ENCODE data around the gene EDN1. TPM values are rescaled to one million over a fixed set of nuclear protein-coding genes. Genes with fewer than 3 reads are reported as not detected.

The EDN1 gene
- total and polyA plus RNA-seq, 9 of the 15 experiments (the other 6 are each of a cell fraction or from before 2014, with no cell fraction given), result 0.03 to 0.06 TPM; not detected in 7

DNA sequence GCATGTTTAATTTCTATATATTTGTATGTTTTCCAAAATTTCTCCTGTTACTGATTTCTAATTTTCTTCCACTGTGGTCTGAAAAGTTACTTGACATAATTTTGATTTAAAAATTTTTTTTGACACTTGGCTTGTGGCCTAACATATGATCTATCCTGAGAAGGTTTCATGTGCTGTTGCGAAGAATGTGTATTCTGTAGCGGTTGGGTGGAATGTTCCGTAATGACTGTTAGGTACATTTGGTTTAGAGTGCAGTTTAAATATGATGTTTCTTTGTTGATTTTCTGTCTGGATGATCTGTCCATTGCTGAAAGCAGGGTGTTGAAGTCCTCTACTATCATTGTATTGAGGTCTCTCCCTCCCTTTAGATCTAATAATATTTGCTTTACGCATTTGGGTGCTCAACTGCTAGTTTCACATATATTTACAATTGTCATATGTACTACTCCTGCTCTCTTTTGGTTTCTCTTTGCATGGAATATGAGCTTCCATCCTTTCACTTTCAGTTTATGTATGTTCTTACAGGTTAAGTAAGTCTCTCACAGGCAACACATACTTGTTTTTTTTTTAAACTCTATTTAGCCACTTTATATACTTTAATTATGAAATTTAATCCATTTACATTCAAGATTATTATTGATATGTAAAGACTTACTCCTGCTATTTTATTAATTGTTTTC, 19.5 kb upstream of the EDN1 start (continued):
- TF ChIP-seq, protein P1, sequence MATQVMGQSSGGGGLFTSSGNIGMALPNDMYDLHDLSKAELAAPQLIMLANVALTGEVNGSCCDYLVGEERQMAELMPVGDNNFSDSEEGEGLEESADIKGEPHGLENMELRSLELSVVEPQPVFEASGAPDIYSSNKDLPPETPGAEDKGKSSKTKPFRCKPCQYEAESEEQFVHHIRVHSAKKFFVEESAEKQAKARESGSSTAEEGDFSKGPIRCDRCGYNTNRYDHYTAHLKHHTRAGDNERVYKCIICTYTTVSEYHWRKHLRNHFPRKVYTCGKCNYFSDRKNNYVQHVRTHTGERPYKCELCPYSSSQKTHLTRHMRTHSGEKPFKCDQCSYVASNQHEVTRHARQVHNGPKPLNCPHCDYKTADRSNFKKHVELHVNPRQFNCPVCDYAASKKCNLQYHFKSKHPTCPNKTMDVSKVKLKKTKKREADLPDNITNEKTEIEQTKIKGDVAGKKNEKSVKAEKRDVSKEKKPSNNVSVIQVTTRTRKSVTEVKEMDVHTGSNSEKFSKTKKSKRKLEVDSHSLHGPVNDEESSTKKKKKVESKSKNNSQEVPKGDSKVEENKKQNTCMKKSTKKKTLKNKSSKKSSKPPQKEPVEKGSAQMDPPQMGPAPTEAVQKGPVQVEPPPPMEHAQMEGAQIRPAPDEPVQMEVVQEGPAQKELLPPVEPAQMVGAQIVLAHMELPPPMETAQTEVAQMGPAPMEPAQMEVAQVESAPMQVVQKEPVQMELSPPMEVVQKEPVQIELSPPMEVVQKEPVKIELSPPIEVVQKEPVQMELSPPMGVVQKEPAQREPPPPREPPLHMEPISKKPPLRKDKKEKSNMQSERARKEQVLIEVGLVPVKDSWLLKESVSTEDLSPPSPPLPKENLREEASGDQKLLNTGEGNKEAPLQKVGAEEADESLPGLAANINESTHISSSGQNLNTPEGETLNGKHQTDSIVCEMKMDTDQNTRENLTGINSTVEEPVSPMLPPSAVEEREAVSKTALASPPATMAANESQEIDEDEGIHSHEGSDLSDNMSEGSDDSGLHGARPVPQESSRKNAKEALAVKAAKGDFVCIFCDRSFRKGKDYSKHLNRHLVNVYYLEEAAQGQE (IDR thresholded peaks at IDR 0.05; ENCODE audit: borderline replicate concordance), result no peak
- TF ChIP-seq, protein P1 (CRISPR knock-in tag; IDR thresholded peaks at IDR 0.05; ENCODE audit: low read depth), result no peak
- TF ChIP-seq ZNF77 (CRISPR knock-in tag; IDR thresholded peaks at IDR 0.05), result no peak
- no peak for TF ChIP-seq GABPB1 (CRISPR knock-in tag; IDR thresholded peaks at IDR 0.05)
- no peak for TF ChIP-seq EGR1 (conservative IDR thresholded peaks at IDR 0.05)
- TF ChIP-seq CSDE1 (IDR thresholded peaks at IDR 0.05), result no peak
- TF ChIP-seq, protein P2, sequence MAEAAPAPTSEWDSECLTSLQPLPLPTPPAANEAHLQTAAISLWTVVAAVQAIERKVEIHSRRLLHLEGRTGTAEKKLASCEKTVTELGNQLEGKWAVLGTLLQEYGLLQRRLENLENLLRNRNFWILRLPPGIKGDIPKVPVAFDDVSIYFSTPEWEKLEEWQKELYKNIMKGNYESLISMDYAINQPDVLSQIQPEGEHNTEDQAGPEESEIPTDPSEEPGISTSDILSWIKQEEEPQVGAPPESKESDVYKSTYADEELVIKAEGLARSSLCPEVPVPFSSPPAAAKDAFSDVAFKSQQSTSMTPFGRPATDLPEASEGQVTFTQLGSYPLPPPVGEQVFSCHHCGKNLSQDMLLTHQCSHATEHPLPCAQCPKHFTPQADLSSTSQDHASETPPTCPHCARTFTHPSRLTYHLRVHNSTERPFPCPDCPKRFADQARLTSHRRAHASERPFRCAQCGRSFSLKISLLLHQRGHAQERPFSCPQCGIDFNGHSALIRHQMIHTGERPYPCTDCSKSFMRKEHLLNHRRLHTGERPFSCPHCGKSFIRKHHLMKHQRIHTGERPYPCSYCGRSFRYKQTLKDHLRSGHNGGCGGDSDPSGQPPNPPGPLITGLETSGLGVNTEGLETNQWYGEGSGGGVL (CRISPR knock-in tag; IDR thresholded peaks at IDR 0.05), result no peak
- TF ChIP-seq ZNF23 (CRISPR knock-in tag; IDR thresholded peaks at IDR 0.05), result no peak
- TF ChIP-seq, protein P3, sequence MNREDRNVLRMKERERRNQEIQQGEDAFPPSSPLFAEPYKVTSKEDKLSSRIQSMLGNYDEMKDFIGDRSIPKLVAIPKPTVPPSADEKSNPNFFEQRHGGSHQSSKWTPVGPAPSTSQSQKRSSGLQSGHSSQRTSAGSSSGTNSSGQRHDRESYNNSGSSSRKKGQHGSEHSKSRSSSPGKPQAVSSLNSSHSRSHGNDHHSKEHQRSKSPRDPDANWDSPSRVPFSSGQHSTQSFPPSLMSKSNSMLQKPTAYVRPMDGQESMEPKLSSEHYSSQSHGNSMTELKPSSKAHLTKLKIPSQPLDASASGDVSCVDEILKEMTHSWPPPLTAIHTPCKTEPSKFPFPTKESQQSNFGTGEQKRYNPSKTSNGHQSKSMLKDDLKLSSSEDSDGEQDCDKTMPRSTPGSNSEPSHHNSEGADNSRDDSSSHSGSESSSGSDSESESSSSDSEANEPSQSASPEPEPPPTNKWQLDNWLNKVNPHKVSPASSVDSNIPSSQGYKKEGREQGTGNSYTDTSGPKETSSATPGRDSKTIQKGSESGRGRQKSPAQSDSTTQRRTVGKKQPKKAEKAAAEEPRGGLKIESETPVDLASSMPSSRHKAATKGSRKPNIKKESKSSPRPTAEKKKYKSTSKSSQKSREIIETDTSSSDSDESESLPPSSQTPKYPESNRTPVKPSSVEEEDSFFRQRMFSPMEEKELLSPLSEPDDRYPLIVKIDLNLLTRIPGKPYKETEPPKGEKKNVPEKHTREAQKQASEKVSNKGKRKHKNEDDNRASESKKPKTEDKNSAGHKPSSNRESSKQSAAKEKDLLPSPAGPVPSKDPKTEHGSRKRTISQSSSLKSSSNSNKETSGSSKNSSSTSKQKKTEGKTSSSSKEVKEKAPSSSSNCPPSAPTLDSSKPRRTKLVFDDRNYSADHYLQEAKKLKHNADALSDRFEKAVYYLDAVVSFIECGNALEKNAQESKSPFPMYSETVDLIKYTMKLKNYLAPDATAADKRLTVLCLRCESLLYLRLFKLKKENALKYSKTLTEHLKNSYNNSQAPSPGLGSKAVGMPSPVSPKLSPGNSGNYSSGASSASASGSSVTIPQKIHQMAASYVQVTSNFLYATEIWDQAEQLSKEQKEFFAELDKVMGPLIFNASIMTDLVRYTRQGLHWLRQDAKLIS (CRISPR knock-in tag; IDR thresholded peaks at IDR 0.05), result no peak
- TF ChIP-seq COPS2 (conservative IDR thresholded peaks at IDR 0.05), result no peak
- TF ChIP-seq GATAD2A (IDR thresholded peaks at IDR 0.05), result no peak
- no peak for TF ChIP-seq RFX7 (CRISPR knock-in tag; IDR thresholded peaks at IDR 0.05)
